ELR (cell line): Measurements from ENCODE around the gene RAB11B.
"Not testable (repeated sequence)": the region's sequence is repeated elsewhere in the genome, so short reads cannot be mapped to it uniquely, and the experiment has no call there.

Source experiments
- DNase-seq: peaks from one replicate; pipeline ENCODE4 v3.0.0-alpha.2; 2015; ENCODE audit warnings: low read depth

RAB11B gene

DNA sequence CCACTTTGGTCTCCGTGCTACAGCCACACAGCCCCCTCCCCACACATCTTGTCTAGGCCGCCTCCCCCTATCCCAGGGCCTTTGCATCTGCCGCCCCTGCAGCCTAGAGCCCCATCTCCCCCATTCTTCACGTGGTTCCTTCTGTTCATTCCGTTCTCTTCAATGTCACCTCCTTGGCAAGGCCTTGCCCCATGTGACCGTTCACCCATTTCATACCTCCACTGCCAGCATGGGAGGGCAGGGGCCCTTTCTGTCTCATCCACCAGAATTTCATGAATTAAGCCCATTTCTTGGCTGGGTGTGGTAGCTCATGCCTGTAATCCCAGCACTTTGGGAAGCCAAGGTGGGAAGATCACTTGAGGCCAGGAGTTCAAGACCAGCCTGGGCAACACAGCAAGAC, 38.9 kb downstream of the RAB11B start:
- no peak for DNase-seq

DNA sequence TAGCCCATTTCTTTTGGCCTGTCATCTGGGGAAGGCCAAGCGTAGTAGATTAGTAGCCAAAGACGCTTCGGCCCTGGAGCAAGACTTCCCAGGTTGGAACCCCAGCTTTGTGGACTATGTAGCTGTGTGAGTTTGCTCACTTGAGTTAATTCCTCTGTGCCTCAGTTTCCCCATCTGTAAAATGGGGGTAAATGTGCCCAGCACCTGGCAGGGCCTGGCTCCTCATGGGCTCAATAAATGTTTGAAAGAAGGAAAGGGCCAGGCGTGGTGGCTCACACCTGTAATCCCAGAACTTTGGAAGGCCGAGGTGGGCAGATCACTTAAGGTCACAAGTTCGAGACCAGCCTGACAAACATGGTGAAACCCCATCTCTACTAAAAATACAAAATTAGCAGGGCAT, 39.7 kb downstream of the RAB11B start:
- no peak for DNase-seq

- no peak for DNase-seq
These were observed 40.5 kb downstream of the RAB11B start for GRCh38 chr19:8430650-8431049.

GRCh38 chr19:8438236-8438635, 48.1 kb downstream of the RAB11B start:
- DNase-seq, result no peak

- no peak for DNase-seq
These were observed 51.8 kb downstream of the RAB11B start for GRCh38 chr19:8441725-8442544.

GRCh38 chr19:8444140-8444676, 54.0 kb downstream of the RAB11B start:
- DNase-seq, result not testable (repeated sequence)

DNA sequence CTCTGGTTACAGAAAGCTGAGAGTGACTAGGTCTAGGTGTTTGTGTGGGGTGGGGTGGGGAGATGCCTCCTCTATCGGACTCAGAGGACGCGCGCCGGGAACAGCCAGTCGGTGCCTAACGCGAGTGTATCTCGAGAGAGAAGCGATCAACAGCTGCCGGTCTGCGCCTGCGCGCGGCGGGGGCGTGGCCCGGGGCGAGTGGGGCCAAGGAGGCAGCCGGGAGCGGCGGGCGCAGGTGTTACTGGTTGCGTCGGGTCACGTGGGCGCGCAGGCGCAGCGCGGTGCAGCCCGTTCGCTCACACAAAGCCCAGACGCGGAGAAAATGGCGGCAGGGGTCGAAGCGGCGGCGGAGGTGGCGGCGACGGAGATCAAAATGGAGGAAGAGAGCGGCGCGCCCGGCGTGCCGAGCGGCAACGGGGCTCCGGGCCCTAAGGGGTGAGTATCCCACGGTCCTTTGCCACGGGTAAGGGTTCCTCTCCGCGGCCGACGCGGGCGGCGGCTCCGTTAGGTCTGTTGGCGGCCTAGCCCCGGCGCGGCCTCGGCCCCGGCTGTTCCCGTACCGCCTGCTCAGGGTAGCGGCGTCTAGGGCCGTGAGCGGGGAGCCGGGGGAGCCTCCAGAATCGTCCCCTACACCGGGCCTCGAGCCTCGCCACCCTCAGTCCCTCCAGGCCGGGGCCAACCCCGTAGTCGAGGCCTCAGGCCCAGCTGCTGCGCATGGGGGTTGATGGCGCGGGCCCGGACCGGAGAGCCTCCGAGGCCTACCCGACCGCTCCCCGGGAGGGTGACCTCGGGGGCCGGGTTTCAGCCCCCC, 54.7 kb downstream of the RAB11B start, which contains the start of gene HNRNPM:
Gene HNRNPM (plus strand): TSS at position 299 of the 811 bp plus-strand sequence. CDS start 24 bp downstream, at position 323.
- peak; percentile 97 for DNase-seq

DNA sequence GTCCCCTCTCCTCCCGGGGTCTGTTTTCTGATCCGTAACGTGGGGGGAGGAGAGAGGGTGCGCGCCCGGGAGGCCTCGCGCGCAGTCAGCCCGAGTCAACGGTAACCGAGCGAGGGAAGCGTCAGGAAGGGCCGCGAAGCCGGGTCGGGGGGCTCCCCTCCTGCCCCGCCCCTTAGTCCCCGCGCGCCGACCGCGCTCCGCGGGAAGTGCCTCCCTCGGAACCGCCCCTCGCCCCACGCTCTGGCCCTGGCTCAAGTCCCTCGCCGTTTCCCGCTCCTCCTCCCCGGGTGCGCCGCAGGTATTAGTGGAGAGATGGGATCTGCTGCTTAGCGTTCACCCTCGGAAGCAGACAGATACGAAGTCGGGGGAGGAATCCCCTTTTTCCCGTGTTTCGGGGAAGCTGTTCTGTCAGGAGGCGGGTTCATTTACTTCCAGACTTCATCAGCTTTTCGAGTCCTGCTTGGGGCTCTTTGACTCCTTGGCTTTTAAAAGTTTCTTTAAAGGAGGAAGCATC, 55.4 kb downstream of the RAB11B start:
- peak; percentile 71 for DNase-seq

DNA sequence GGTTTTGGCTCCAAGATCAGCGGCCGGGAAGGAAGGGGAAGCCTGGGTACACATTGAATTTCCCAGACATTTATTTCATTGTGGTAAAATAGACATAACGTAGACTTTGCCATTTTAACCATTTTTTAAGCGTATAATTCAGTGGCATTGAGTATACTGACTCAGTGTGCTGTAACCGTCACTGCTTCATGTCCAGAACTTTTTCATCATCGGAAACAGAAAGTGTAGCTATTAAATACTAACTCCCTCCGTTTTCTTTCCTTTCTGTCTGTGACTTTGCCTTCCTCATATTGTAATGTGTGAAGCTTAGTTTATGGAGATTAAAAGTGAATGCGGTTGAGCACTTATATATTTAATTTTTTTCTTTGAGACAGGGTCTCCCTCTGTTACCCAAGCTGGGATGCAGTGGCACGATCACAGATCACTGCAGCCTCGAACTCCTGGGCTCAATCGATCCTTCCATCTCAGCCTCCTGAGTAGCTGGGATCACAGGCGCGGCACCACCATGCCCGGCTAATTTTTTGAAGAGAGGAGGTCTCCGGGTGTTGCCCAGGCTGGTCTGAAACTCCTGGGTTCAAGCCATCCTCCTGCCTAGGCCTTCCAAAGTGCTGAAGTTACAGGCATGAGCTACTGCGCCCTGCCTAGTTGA, 56.0 kb downstream of the RAB11B start:
- DNase-seq, result peak; percentile 32

DNA sequence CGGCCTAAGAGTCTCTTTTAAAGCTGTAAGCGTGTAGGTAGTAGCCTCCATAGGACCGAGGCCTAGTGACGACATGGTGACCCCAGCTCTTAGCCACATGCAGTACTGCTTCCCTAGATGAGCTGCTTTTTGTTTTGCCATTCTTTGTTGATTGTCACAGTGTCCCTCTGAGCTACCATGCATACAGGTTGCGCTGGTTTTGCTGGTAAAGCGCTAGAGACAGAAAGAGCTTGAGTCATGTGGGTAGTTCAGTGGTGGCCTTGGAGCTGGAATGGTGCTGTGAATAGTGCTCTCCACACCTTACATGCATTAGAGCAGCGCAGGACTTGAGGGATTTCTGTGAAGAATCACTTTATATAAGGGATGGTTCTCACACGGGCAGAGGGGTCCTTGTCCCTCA, 59.7 kb downstream of the RAB11B start:
- no peak for DNase-seq

GRCh38 chr19:8451377-8451776, 61.2 kb downstream of the RAB11B start:
- DNase-seq, result no peak

DNA sequence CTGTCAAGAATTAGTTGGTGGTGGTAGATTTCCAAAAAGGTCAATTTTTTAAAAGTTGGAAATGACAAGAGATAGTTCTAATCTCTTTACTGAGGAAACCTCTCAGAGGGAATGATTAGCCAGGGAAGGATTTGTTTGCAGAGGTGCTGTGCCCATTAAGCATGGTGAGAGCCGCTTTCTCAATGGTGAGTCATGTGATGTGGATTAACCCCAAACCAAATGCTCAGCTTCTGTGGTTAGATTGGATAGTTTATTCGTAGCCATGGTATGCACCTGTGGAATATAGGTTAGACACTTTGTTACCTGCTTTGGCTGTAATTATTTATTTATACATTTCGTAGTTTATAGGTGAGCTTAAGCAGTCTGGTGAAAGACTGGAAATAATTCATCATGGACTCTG, 61.7 kb downstream of the RAB11B start:
- DNase-seq, result peak; percentile 80

DNA sequence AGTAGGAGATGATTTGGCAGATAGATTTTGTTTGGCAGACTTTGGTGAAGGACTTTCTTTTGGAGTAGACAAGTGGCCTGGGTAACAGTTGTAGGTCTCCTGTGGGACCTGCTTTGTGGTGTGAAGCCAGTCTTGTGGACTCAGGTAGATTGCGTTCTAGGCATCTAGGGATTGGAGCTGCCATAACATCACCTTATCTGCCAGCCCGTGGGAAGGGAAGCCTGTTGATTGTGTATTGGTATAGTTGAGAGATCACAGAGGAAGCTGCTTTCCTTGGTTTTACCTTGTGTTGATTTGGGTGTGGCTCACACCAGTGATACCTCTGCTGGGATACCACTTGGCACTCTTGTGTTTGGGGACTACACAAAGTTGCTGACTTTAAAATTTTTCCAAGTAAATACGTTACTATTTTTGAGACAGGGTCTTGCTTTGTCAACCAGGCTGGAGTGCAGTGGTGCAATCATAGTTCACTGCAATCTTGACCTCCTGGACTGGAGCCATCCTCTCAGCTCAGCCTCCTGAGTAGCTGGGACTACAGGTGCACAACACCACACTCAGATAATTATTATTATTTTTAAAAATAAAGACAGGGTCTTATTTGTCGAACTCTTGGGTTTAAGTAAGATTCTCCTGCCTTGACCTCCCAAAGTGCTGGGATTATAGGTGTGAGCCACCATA, 62.4 kb downstream of the RAB11B start:
- DNase-seq, result no peak

- no peak for DNase-seq
These were observed 63.5 kb downstream of the RAB11B start for GRCh38 chr19:8453616-8454015.
